Panc1 (cell line): Measurements from ENCODE around the gene FBXO9. TPM values are rescaled to one million over a fixed set of nuclear protein-coding genes. Genes with fewer than 3 reads are reported as not detected.

Experiments used
- ATAC-seq: fragments of 200-7000 bp; cut with Tn5 transposase; 2 replicates; pipeline ENCODE4 v1.9.1; 2020; ENCODE audit warnings: mild to moderate bottlenecking, moderate library complexity
- BruUV-seq: library from RNA; stranded (reverse); fragments of 400-500 nt; replicated peaks from 2 replicates; lab custom pipeline; 2021; lab: Mats Ljungman, UMichigan
- CTCF ChIA-PET: fragments of 300-600 bp; sonication (Branson Sonifier 250); formaldehyde crosslinking; loops from one replicate; lab custom pipeline; 2022; ENCODE audit warnings: antibody characterized with exemption; lab: Charles Lee
- POLR2A ChIA-PET: fragments of 300-600 bp; sonication (Branson Sonifier 250); formaldehyde crosslinking; loops from one replicate; lab custom pipeline; 2022; ENCODE audit warnings: antibody characterized with exemption; lab: Charles Lee
- DNase-seq: peaks from one replicate; pipeline ENCODE4 v3.0.0-alpha.2; 2010; ENCODE audit warnings: low read depth, low spot score
- H3K27ac ChIP-seq: 2 replicates; pipeline ENCODE4 v1.5.1; 2011; ENCODE audit warnings: mild to moderate bottlenecking, low read length, inconsistent platforms
- H3K27me3 ChIP-seq: fragments of 200-500 bp; sonication (Bioruptor generic); 2 replicates; pipeline ENCODE4 v1.6.0; 2014; ENCODE audit warnings: low read length, inconsistent platforms; ENCODE audit not compliant: control insufficient read depth, insufficient read depth
- H3K36me3 ChIP-seq: fragments of 200-500 bp; sonication (Bioruptor generic); 2 replicates; pipeline ENCODE4 v1.5.1; 2014; ENCODE audit warnings: inconsistent platforms, mild to moderate bottlenecking, low read length, moderate library complexity; ENCODE audit not compliant: control insufficient read depth, insufficient read depth
- H3K4me1 ChIP-seq: 2 replicates; pipeline ENCODE4 v1.5.1; 2011; ENCODE audit warnings: inconsistent platforms, mild to moderate bottlenecking, low read length, moderate library complexity; ENCODE audit not compliant: control insufficient read depth, insufficient read depth
- H3K4me3 ChIP-seq, 2 experiments: 2 replicates each; pipeline ENCODE4 v1.5.1; 2011 to 2012; ENCODE audit warnings: low read depth in 2 of 2, low read length in 2 of 2, mild to moderate bottlenecking in 2 of 2, inconsistent platforms in 1 of 2, moderate library complexity in 1 of 2
- H3K9me3 ChIP-seq: fragments of 200-500 bp; sonication (Bioruptor generic); 2 replicates; pipeline ENCODE4 v1.5.1; 2014; ENCODE audit warnings: low read depth, mild to moderate bottlenecking, inconsistent platforms, low read length, moderate library complexity; ENCODE audit not compliant: control insufficient read depth, insufficient read depth
- POLR2AphosphoS5 ChIP-seq: IDR thresholded peaks from 2 replicates; pipeline ENCODE4 v1.6.1; 2012; ENCODE audit warnings: mild to moderate bottlenecking, low read depth, low read length, moderate library complexity
- SIN3A ChIP-seq: IDR thresholded peaks from 2 replicates; pipeline ENCODE4 v1.6.1; 2012; ENCODE audit warnings: low read depth, mild to moderate bottlenecking, low read length, moderate library complexity, borderline replicate concordance; ENCODE audit not compliant: insufficient read depth
- TCF7L2 ChIP-seq: IDR thresholded peaks from 2 replicates; pipeline ENCODE4 v1.6.1; 2011; ENCODE audit warnings: mild to moderate bottlenecking, low read depth, low read length, inconsistent platforms
- in situ Hi-C: cut with HindIII; loops from 2 replicates; pipeline ENCODE4 v1.10.0; 2016; ENCODE audit warnings: low sequenced_read_pairs, low pct_unique_long_range_greater_than_20kb
- intact Hi-C: fragments of 100-400 bp; cut with micrococcal nuclease; formaldehyde crosslinking; loops from one replicate; pipeline ENCODE4 v1.10.0; 2022; ENCODE audit not compliant: unreplicated experiment
- total RNA-seq: library from RNA; stranded (reverse); gene quantifications from one replicate; pipeline ENCODE4 v1.2.1, GENCODE V29; 2021; ENCODE audit not compliant: unreplicated experiment
- TF ChIP-seq, protein P1 (sequence below), 2 experiments: IDR thresholded peaks; 2 replicates each; pipeline ENCODE4 v1.6.1; 2011 to 2012; ENCODE audit warnings: low read depth in 2 of 2, control low read depth in 1 of 2, low read length in 1 of 2, mild to moderate bottlenecking in 1 of 2, moderate library complexity in 1 of 2; ENCODE audit not compliant: insufficient read depth in 1 of 2
- TF ChIP-seq, protein P2 (sequence below): fragments of 450-650 bp; IDR thresholded peaks from 2 replicates; pipeline ENCODE4 v1.5.1; 2017; ENCODE audit warnings: mild to moderate bottlenecking

Gene FBXO9
- total RNA-seq, 1 experiment from 2014 or later: 60.0 TPM

DNA sequence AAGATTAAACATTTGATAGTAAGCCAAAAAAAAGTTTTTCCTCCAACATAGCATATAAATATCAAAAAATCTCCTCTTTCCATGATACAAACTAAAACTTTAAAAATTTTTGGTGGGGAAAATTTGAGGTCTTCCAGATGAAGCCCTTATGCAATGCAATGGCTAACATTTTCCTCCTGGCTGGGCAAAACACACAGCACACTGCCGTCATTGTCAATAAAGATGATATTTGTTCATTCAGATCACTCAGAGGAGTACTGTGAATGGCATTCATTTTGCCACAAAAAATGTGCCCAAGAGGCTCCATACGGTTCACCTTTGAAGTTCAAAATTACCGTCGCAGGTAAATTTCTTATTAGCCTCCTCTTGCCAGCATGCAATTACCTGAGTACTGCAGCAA is 33.9 kb upstream of the FBXO9 start:
- Histone ChIP-seq H3K36me3 (no peaks in the 10 kb centered on the region), H3K9me3 (no peaks in the 10 kb centered on the region), H3K27ac (no peak overlapping the region), H3K4me1 (no peaks in the 10 kb centered on the region), H3K4me3 (no peak overlapping the region), H3K27me3 (no peaks in the 10 kb centered on the region)
- BruUV-seq: no TSS peak
- ChIA-PET POLR2A (no interaction called here), CTCF (no interaction called here)
- DNase-seq: no peak
- no peak for TF ChIP-seq SIN3A
- in situ Hi-C loops (no loop called here), intact Hi-C loops (no loop called here)
- ATAC-seq: no peak

DNA sequence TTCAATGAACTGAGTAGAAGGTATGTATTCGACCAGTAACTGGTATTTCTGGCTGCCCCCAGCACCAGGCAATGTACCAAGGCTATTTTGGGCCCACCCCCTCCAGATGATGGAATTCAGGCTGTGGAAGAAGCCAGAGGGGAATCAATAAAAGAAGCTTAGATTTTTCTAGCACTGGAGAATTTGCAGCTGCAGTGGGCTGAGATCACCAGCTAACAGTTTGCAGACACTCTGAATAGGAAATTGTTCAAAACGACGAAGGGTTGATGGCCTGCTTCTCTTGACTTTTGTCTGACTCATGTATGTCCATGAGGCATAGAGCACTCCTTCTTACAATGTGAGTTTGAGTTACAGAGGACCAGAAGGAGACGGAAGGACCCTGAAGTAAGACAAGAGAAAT is 32.4 kb upstream of the FBXO9 start:
- no peak for TF ChIP-seq TCF7L2
- TF ChIP-seq POLR2AphosphoS5: no peak
- TF ChIP-seq, protein P1, sequence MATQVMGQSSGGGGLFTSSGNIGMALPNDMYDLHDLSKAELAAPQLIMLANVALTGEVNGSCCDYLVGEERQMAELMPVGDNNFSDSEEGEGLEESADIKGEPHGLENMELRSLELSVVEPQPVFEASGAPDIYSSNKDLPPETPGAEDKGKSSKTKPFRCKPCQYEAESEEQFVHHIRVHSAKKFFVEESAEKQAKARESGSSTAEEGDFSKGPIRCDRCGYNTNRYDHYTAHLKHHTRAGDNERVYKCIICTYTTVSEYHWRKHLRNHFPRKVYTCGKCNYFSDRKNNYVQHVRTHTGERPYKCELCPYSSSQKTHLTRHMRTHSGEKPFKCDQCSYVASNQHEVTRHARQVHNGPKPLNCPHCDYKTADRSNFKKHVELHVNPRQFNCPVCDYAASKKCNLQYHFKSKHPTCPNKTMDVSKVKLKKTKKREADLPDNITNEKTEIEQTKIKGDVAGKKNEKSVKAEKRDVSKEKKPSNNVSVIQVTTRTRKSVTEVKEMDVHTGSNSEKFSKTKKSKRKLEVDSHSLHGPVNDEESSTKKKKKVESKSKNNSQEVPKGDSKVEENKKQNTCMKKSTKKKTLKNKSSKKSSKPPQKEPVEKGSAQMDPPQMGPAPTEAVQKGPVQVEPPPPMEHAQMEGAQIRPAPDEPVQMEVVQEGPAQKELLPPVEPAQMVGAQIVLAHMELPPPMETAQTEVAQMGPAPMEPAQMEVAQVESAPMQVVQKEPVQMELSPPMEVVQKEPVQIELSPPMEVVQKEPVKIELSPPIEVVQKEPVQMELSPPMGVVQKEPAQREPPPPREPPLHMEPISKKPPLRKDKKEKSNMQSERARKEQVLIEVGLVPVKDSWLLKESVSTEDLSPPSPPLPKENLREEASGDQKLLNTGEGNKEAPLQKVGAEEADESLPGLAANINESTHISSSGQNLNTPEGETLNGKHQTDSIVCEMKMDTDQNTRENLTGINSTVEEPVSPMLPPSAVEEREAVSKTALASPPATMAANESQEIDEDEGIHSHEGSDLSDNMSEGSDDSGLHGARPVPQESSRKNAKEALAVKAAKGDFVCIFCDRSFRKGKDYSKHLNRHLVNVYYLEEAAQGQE (IDR thresholded peaks at IDR 0.05; ENCODE audit: insufficient read depth in 1 of 2, low read depth in 2 of 2, low read length in 1 of 2): no peak
- no peak for TF ChIP-seq SIN3A
- TF ChIP-seq, protein P2, sequence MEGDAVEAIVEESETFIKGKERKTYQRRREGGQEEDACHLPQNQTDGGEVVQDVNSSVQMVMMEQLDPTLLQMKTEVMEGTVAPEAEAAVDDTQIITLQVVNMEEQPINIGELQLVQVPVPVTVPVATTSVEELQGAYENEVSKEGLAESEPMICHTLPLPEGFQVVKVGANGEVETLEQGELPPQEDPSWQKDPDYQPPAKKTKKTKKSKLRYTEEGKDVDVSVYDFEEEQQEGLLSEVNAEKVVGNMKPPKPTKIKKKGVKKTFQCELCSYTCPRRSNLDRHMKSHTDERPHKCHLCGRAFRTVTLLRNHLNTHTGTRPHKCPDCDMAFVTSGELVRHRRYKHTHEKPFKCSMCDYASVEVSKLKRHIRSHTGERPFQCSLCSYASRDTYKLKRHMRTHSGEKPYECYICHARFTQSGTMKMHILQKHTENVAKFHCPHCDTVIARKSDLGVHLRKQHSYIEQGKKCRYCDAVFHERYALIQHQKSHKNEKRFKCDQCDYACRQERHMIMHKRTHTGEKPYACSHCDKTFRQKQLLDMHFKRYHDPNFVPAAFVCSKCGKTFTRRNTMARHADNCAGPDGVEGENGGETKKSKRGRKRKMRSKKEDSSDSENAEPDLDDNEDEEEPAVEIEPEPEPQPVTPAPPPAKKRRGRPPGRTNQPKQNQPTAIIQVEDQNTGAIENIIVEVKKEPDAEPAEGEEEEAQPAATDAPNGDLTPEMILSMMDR: no peak
- Histone ChIP-seq H3K36me3 (no peaks in the 10 kb centered on the region), H3K27me3 (no peaks in the 10 kb centered on the region), H3K4me1 (no peaks in the 10 kb centered on the region), H3K9me3 (no peaks in the 10 kb centered on the region), H3K4me3 (no peak overlapping the region), H3K27ac (no peak overlapping the region)
- ChIA-PET CTCF (no interaction called here), POLR2A (no interaction called here)
- intact Hi-C loops: no loop called here
- no TSS peak for BruUV-seq
- in situ Hi-C loops: no loop called here
- ATAC-seq: no peak
- DNase-seq: no peak

DNA sequence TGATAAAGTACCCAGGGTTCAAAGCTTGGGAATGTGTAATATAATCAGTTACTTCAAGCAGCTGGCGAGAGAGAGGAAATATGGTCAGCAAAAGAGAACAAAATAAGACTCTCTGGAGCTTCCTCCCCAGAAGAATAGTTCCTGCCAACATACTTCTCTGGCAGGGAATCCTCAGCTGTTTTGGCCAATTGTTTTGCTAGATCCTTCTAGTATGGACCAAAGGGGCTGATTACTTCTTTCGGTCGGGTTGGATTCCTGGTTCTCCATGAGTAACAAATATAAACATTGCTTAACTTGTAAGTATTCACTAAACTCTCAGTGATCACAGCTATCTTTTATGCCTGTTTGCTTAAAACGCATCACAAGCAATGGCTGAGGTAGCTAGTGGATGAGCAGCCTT is 31.4 kb upstream of the FBXO9 start:
- in situ Hi-C loops (no loop called here), intact Hi-C loops (no loop called here)
- no peaks in the 10 kb centered on the region for H3K9me3 ChIP-seq
- H3K27me3 ChIP-seq: no peaks in the 10 kb centered on the region
- ATAC-seq (no peak), DNase-seq (no peak)
- TF ChIP-seq SIN3A (no peak), TCF7L2 (no peak), POLR2AphosphoS5 (no peak)
- TF ChIP-seq, protein P2: no peak
- TF ChIP-seq, protein P1 (IDR thresholded peaks at IDR 0.05; ENCODE audit: insufficient read depth in 1 of 2, low read depth in 2 of 2, low read length in 1 of 2): no peak
- H3K36me3 ChIP-seq: no peaks in the 10 kb centered on the region
- no peak overlapping the region for H3K27ac ChIP-seq
- no TSS peak for BruUV-seq
- no peaks in the 10 kb centered on the region for H3K4me1 ChIP-seq
- CTCF ChIA-PET: no interaction called here
- POLR2A ChIA-PET: no interaction called here
- H3K4me3 ChIP-seq: no peak overlapping the region
